Uterus (tissue), 2 donors: ENCODE measurements around the gene TICAM2.

Experiments
- POLR2A ChIP-seq, 2 donors: fragments of 450-650 bp; IDR thresholded peaks; one replicate each; pipeline ENCODE4 v1.6.1; 2016; ENCODE audit warnings: antibody characterized with exemption in 2 of 2, mild to moderate bottlenecking in 1 of 2, moderate library complexity in 1 of 2
- TF ChIP-seq, protein P1 (sequence below), 4 experiments: fragments of 200-600 bp in 2 of 4; fragments of 450-650 bp in 2 of 4; sonication (generic) in 2 of 4; IDR thresholded peaks; one replicate each; pipeline ENCODE4 v1.5.1; 2016 to 2019; ENCODE audit warnings: antibody characterized with exemption in 4 of 4, mild to moderate bottlenecking in 2 of 4, moderate library complexity in 1 of 4

DNA sequence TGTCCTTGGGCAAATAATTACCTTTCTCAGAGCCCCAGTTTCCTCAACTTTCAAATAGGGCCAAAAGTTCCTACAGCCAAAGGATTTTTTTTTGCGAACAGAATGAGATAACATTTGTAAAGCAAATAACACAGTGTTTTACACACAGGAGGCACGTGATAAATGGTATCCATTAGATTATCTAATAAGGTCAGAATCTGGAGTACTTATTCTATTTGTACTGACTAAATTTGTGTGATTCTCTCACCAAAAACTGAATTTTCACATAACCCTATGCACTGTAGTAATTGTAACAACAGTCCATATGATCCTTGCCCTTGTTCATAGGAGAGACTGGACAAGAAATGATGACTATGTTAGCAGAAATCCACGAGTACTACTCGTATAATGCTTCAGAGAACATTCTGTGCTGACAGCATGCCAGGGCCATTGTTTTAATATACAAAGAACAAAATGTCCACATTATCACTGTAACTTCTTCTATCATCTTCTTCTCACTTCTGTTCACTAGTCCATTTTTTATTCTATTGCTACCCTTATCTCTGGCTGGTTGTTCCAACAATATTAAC lies 43.8 kb downstream of the TICAM2 start:
- TF ChIP-seq, protein P1, sequence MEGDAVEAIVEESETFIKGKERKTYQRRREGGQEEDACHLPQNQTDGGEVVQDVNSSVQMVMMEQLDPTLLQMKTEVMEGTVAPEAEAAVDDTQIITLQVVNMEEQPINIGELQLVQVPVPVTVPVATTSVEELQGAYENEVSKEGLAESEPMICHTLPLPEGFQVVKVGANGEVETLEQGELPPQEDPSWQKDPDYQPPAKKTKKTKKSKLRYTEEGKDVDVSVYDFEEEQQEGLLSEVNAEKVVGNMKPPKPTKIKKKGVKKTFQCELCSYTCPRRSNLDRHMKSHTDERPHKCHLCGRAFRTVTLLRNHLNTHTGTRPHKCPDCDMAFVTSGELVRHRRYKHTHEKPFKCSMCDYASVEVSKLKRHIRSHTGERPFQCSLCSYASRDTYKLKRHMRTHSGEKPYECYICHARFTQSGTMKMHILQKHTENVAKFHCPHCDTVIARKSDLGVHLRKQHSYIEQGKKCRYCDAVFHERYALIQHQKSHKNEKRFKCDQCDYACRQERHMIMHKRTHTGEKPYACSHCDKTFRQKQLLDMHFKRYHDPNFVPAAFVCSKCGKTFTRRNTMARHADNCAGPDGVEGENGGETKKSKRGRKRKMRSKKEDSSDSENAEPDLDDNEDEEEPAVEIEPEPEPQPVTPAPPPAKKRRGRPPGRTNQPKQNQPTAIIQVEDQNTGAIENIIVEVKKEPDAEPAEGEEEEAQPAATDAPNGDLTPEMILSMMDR (IDR thresholded peaks at IDR 0.05): no peak
- no peak for TF ChIP-seq POLR2A (IDR thresholded peaks at IDR 0.05)
